Myocyte (in vitro differentiated cells): ENCODE measurements around the gene PELI1. TPM values are rescaled to one million over a fixed set of nuclear protein-coding genes. Genes with fewer than 3 reads are reported as not detected.
"Not testable (repeated sequence)": the region's sequence is repeated elsewhere in the genome, so short reads cannot be mapped to it uniquely, and the experiment has no call there.

ENCODE experiments used
- DNase-seq: peaks from one replicate; pipeline ENCODE4 v3.0.0-alpha.2; 2012; ENCODE audit warnings: low read depth
- total RNA-seq: library from RNA; depleted of rRNA; stranded (reverse); fragments of >200 nt; gene quantifications from 2 replicates; pipeline ENCODE4 v1.2.3, GENCODE V29; 2014

Gene PELI1
- total RNA-seq, 1 donor from 2014 or later = 4.4 TPM

- no peak for DNase-seq
Measured at GRCh38 chr2:64090264-64090663, 54.0 kb downstream of the PELI1 start.

- DNase-seq = no peak
Measured at GRCh38 chr2:64086347-64087082, 57.7 kb downstream of the PELI1 start.

DNA sequence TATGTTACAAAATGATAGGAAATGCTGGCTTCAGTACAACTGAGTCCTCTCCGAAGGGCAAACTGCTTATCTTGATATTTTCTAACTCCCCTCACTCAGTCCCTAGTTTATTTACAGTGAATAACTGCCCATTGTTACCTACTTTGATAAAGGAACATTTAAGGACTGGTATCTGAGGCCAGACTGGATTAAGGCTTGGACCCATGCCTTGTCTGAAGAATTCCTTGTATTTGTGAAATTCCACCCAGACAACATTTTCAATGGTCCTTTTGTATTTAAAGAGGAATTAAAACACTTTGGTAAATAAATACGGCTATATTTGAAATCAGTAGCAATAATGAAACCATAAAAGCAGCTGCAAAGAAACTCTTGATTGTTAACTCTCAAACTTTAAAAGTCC lies 58.3 kb downstream of the PELI1 start:
- DNase-seq = no peak

- no peak for DNase-seq
Measured at GRCh38 chr2:64081046-64081445, 63.2 kb downstream of the PELI1 start.

GRCh38 chr2:64080179-64080578 lies 64.0 kb downstream of the PELI1 start:
- DNase-seq = no peak

- DNase-seq = not testable (repeated sequence)
Measured at GRCh38 chr2:64079688-64080087, 64.5 kb downstream of the PELI1 start.

DNA sequence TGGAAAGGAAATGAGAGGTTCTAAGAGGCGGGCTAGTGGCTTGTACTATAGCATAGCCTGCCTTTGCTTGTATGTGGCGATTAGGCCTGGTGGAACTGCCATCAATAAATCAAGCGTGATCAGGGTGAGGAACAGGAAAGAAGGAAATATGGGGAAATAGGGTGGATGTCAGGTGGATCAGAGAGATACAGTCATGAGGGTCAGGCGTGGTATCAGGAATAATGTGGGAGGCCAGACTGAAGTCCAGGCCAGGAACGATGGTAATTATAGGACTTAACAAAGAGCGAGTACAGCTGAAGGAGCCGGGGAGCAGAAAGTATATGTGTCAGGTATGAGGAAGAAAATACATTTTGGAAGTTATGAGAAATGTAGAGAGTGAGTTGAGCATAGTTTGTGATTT lies 67.4 kb downstream of the PELI1 start:
- not testable (repeated sequence) for DNase-seq

DNA sequence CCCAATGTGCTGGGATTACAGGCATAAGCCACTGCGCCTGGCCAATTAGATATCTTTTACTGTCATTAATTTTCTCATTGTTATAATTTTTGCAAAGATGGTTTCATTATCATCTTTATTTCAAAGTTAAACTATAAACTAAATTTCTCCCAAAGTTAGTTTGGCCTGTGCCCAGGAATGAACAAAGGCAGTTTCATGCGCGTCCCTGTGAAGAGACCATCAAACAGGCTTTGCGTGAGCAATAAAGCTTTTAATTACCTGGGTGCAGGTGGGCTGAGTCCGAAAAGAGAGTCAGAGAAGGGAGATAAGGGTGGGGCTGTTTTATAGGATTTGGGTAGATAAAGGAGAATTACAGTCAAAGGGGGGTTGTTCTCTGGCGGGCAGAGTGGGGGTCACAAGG lies 69.6 kb downstream of the PELI1 start:
- DNase-seq = not testable (repeated sequence)

GRCh38 chr2:64067326-64067725 lies 76.9 kb downstream of the PELI1 start:
- DNase-seq = no peak

GRCh38 chr2:64065516-64065915 lies 78.7 kb downstream of the PELI1 start:
- DNase-seq = no peak

DNA sequence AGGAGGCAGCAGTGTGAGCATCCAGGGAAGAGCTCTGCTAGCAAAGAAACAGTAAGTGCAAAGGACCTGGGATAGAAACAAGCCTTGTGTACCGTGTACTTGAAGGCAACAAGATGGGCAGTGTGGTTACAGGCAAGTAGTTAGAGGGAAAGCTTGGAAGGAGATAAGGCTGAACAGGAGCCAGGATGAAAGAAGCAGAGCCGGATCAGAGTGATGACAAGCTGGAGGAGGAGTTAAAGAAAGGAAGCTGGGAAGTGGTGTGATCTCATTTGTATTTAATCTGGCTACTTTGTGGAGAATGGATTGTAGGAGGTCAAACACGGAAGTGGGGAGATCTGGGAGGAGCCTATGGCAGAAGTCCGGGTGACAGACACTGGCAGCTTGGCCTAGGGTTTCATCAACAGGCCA lies 80.3 kb downstream of the PELI1 start:
- peak; percentile 71 for DNase-seq

GRCh38 chr2:64063454-64063853 lies 80.8 kb downstream of the PELI1 start:
- no peak for DNase-seq

DNA sequence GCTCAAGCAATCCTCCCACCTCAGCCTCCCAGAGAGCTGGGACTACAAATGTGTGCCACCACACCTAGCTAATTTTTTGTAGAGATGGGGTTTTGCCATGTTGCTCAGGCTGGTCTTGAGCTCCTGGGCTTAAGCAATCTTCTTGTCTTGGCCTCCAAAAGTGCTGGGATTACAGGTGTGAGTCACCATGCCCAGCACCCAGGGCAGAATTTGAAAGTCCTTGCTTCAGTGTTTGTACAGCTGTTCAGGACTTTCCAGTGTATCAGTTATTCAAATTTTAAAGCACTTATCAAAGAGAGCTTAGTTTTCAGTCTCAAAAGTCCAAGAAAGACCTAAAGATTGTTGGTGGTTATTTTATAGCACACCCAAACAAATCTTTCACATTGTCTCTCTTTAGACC lies 81.4 kb downstream of the PELI1 start:
- peak; percentile 59 for DNase-seq

GRCh38 chr2:64059270-64059669 lies 85.0 kb downstream of the PELI1 start:
- no peak for DNase-seq

- no peak for DNase-seq
Measured at GRCh38 chr2:64056021-64056420, 88.2 kb downstream of the PELI1 start.

DNA sequence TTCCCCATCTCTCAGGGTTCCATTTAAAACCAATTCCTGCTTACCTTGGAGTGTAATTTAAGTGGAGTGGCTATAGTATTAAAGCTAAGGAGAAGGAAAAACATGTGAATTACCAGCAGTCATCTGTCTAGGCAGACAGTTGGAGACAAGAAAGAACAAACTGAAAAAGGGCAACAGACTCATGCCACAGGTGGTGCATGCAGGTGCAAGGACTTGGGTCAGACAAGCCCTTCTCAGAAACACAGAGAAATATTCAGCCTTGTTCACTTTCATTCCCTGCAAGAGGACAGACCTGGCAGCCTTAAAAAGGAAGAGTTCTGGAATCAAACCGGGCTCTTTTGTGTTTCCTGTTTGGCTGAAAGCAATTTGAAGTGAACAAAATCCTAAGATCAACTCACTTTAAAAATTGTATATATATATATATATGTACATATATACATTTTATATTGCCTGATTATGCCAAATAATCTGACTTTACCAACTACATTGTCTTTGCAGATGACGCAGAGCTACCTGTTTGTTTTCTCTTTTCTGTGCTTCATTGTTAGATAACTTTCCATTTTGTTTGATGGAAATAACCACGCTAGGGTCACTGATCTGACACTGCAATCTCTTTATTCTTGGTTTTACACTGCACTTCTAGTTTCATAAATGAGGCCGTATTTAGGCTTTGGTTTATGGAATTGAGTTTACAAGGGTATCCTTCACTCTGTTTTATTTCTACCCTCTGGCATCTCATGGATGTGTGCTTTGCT lies 89.9 kb downstream of the PELI1 start:
- DNase-seq = no peak

DNA sequence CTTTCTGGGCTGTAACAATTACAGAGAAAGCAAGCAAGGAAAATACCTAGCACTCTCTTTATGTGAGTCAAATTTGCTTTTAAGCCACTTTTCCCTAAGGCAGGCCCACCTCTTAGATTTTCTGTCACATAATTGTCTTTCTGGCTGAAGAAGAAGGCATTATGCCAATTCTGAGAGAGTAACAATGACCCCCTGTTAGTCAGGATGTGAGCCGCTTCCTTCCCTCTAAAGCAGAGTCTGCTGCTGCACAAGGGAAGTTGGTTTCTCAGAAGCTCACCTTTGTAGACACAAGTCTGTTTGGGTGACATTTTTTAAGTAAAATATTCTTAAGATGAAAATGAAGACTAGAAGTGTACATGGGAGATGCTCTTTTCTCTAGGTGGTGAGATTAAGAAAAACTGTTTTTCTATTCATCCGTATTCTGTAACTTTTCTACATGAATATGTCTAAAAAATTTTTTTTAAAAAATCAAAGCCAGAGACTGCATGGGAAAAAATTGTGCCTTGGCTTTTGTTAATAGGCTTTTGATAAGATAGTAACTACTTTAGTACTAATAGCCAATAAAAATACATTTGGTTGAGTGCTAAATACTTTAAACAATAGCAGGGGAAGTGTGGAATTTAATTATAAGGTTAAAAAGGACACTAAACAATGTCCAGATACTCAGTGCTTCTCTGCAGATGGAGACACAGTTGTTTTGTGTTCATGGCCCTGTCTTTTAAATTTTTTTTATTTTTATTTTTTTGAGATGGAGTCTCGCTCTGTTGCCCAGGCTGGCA lies 91.6 kb downstream of the PELI1 start:
- DNase-seq = no peak

GRCh38 chr2:64049633-64050220 lies 94.5 kb downstream of the PELI1 start:
- peak; percentile 73 for DNase-seq

GRCh38 chr2:64045938-64046337 lies 98.3 kb downstream of the PELI1 start:
- no peak for DNase-seq
